ENCODE results near the gene PCP2.

DNA sequence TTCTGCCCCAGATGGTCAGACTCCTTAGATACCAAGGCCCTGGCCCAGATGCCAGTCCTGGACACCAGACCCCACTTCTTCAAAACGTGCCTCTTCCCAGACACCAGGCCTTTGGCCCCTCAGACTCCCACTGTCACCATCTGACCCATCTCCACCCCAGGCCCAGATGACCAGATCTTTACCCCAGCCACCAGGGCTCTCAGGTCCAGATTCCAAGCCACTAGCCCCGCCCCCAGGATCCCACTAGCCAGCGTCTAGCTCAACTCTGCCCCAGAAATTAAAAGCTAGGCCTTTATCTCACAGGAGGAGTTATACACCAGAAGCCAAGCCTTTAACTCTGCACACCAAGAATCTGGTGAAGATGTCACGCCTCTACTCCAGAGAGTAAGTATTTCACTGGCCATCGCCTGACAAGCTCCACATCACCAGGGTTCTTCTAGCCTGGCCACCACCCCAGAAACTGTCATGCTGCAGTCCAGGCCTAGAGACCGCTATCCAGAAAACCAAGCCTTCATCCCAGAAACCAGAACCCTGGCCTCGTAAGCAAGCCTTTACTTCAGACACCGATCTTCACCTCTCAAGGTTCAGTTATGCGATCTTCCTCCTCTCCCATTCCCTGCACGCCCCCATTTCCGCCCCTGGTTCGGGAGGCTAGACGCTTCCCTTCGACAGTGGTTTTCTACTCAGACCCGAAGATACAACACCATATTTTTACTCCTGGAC lies 4.8 kb downstream of the PCP2 start:
- TF ChIP-seq, protein P1, sequence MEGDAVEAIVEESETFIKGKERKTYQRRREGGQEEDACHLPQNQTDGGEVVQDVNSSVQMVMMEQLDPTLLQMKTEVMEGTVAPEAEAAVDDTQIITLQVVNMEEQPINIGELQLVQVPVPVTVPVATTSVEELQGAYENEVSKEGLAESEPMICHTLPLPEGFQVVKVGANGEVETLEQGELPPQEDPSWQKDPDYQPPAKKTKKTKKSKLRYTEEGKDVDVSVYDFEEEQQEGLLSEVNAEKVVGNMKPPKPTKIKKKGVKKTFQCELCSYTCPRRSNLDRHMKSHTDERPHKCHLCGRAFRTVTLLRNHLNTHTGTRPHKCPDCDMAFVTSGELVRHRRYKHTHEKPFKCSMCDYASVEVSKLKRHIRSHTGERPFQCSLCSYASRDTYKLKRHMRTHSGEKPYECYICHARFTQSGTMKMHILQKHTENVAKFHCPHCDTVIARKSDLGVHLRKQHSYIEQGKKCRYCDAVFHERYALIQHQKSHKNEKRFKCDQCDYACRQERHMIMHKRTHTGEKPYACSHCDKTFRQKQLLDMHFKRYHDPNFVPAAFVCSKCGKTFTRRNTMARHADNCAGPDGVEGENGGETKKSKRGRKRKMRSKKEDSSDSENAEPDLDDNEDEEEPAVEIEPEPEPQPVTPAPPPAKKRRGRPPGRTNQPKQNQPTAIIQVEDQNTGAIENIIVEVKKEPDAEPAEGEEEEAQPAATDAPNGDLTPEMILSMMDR (IDR thresholded peaks at IDR 0.05) = no peak
- TF ChIP-seq POLR2A (IDR thresholded peaks at IDR 0.05) = no peak
- no peak for TF ChIP-seq EP300 (IDR thresholded peaks at IDR 0.05)
